Measurements from ENCODE around the gene GALNT11. TPM values are rescaled to one million over a fixed set of nuclear protein-coding genes. Genes with fewer than 3 reads are reported as not detected.

GALNT11 gene
- total RNA-seq, 4 donors from 2014 or later: 59.5 to 87.6 (median 74.9) TPM

DNA sequence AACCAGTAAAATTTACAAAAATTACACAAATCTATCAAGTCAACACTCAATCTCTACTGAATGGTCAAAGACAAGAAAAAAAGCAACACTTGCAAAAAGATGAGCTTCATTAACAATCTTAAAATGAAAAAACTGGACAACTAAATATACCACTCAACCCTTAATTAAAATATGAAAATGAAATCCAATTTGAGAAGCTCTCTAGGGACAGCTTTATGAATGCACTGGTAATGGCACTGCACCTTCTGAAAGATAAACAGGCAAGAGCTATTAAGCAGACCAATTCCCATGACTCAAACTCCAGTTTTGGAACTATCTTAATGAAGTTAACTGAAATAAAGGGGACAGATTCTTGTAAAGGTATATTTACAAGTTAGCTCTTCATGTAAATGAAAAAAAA lies 135.7 kb downstream of the GALNT11 start:
- H3K4me1 ChIP-seq: no peaks in the 10 kb centered on the region
- H3K27ac ChIP-seq: no peak overlapping the region
- no peak for DNase-seq
- intact Hi-C loops (cut with DNase I): no loop called here
- H3K9me3 ChIP-seq: no peaks in the 10 kb centered on the region
- no peak overlapping the region for H3K4me3 ChIP-seq (replicated peaks in 1 of 3)
- no peaks in the 10 kb centered on the region for H3K27me3 ChIP-seq
- TF ChIP-seq, protein P1, sequence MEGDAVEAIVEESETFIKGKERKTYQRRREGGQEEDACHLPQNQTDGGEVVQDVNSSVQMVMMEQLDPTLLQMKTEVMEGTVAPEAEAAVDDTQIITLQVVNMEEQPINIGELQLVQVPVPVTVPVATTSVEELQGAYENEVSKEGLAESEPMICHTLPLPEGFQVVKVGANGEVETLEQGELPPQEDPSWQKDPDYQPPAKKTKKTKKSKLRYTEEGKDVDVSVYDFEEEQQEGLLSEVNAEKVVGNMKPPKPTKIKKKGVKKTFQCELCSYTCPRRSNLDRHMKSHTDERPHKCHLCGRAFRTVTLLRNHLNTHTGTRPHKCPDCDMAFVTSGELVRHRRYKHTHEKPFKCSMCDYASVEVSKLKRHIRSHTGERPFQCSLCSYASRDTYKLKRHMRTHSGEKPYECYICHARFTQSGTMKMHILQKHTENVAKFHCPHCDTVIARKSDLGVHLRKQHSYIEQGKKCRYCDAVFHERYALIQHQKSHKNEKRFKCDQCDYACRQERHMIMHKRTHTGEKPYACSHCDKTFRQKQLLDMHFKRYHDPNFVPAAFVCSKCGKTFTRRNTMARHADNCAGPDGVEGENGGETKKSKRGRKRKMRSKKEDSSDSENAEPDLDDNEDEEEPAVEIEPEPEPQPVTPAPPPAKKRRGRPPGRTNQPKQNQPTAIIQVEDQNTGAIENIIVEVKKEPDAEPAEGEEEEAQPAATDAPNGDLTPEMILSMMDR (IDR thresholded peaks at IDR 0.05): no peak
- no peak for TF ChIP-seq POLR2A (IDR thresholded peaks at IDR 0.05)
- peaks cover 40 to 69% of the 10 kb centered on the region in 2 donors for H3K36me3 ChIP-seq

DNA sequence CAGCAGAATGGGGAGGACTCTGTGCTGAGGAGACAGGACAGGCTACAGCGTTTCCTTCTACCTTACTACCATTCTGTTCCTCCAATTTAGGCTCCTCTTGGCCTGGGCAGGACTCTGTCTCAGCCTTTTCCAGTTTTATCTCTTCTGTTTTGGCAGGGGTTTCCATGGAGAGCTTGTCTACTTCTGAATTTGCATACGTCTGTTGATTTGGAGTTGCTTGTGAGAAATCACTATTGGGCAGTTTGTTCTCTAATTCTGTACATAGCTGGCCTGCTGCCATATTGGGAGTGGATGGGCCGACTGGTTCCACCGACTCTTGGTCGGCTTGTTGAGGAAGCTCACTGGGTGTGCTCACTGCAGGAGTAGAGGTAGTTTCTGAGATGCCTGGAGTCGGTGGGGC lies 136.8 kb downstream of the GALNT11 start:
- no peak overlapping the region for H3K27ac ChIP-seq
- H3K4me1 ChIP-seq: no peaks in the 10 kb centered on the region
- DNase-seq: no peak
- no peaks in the 10 kb centered on the region for H3K9me3 ChIP-seq
- H3K27me3 ChIP-seq: no peaks in the 10 kb centered on the region
- no peak for TF ChIP-seq POLR2A (IDR thresholded peaks at IDR 0.05)
- TF ChIP-seq, protein P1 (IDR thresholded peaks at IDR 0.05): no peak
- H3K36me3 ChIP-seq: peaks cover 48 to 75% of the 10 kb centered on the region in 2 donors
- no peak overlapping the region for H3K4me3 ChIP-seq (replicated peaks in 1 of 3)
- intact Hi-C loops (cut with DNase I): no loop called here
- WGBS, 2 donors: 87 to 89% methylated on average over 6 of the region's 6 CpGs

Small RNAs within 50 kb of the gene (small RNA-seq; reads per million reads assigned to genes)
- not detected for gene RF00017

Other genes starting within 250 kb of the GALNT11 start
- 10 to 100 TPM; 19.5 to 30.8 (median 27.6) TPM for gene PRKAG2, start 148.6 kb upstream of the GALNT11 start, total RNA-seq
- gene GALNTL5, start 69.2 kb upstream of the GALNT11 start, total RNA-seq: under 1 TPM in 1 of 4 donors, not detected in 3; 0.27 TPM

All from thyroid gland (tissue), 4 donors.